NCI-H2196 (cell line): Measurements from ENCODE around the gene PAK4.
A peak's percentile ranks its signal among the peaks of the same experiment; 100 is the strongest.

ENCODE experiments used
- DNase-seq: peaks from one replicate; lab custom pipeline; 2025; ENCODE audit not compliant: unreplicated experiment; lab: John Stamatoyannopoulos, UW

PAK4 gene

GRCh38 chr19:39177736-39178135 is 52.1 kb downstream of the PAK4 start:
- DNase-seq = no peak

GRCh38 chr19:39178296-39179006 is 52.9 kb downstream of the PAK4 start:
- DNase-seq = no peak

- no peak for DNase-seq
Measured at GRCh38 chr19:39179754-39180153, 54.2 kb downstream of the PAK4 start.

- no peak for DNase-seq
Measured at GRCh38 chr19:39180749-39181148, 55.2 kb downstream of the PAK4 start.

- DNase-seq = no peak
Measured at GRCh38 chr19:39181500-39182173, 56.1 kb downstream of the PAK4 start.

- DNase-seq = no peak
Measured at GRCh38 chr19:39182174-39182505, 56.6 kb downstream of the PAK4 start.

GRCh38 chr19:39183104-39183503 is 57.5 kb downstream of the PAK4 start:
- no peak for DNase-seq

GRCh38 chr19:39186391-39186790 is 60.8 kb downstream of the PAK4 start:
- DNase-seq = no peak

- DNase-seq = no peak
Measured at GRCh38 chr19:39187552-39187943, 62.0 kb downstream of the PAK4 start.

- DNase-seq = no peak
Measured at GRCh38 chr19:39188960-39189359, 63.4 kb downstream of the PAK4 start.

- DNase-seq = no peak
Measured at GRCh38 chr19:39190768-39191167, 65.2 kb downstream of the PAK4 start.

- DNase-seq = no peak
Measured at GRCh38 chr19:39192846-39193245, 67.3 kb downstream of the PAK4 start.

GRCh38 chr19:39193803-39194202 is 68.2 kb downstream of the PAK4 start:
- DNase-seq = no peak

- no peak for DNase-seq
Measured at GRCh38 chr19:39194832-39195542, 69.4 kb downstream of the PAK4 start.

- no peak for DNase-seq
Measured at GRCh38 chr19:39195755-39196154, 70.2 kb downstream of the PAK4 start.

GRCh38 chr19:39196320-39196719 is 70.7 kb downstream of the PAK4 start:
- no peak for DNase-seq

GRCh38 chr19:39196860-39197562 is 71.4 kb downstream of the PAK4 start, which contains the start of gene NCCRP1:
NCCRP1 (plus strand) TSS chr19:39196964; CDS start chr19:39196983, 19 bp downstream.
- no peak for DNase-seq

- DNase-seq = no peak
Measured at GRCh38 chr19:39197808-39198207, 72.2 kb downstream of the PAK4 start.

- peak; percentile 67 for DNase-seq
Measured at GRCh38 chr19:39199025-39199424, 73.4 kb downstream of the PAK4 start.

GRCh38 chr19:39200066-39200802 is 74.6 kb downstream of the PAK4 start:
- no peak for DNase-seq

- DNase-seq = no peak
Measured at GRCh38 chr19:39200803-39201115, 75.2 kb downstream of the PAK4 start.
